MM.1S (cell line): ENCODE data around the gene MMP21.

ENCODE experiments used
- CTCF ChIP-seq: fragments of 300-600 bp; sonication (generic); IDR thresholded peaks from 2 replicates; pipeline ENCODE4 v1.5.1; 2016; ENCODE audit warnings: antibody characterized with exemption, low read length, mixed read lengths
- EZH2 ChIP-seq: fragments of 300-600 bp; sonication (generic); optimal IDR thresholded peaks from 2 replicates; pipeline ENCODE3; 2017; ENCODE audit warnings: low read depth, mild to moderate bottlenecking, antibody characterized with exemption, low read length, mixed read lengths

GRCh38 chr10:125756196-125756595, 19.4 kb downstream of the MMP21 start:
- TF ChIP-seq CTCF (no peak), EZH2 (no peak)
